ENCODE data around the gene ELL2. TPM values are rescaled to one million over a fixed set of nuclear protein-coding genes. Genes with fewer than 3 reads are reported as not detected.

Gene ELL2
- total RNA-seq, 6 experiments from 2014 or later = 74.3 to 96.4 (median 84.5) TPM

DNA sequence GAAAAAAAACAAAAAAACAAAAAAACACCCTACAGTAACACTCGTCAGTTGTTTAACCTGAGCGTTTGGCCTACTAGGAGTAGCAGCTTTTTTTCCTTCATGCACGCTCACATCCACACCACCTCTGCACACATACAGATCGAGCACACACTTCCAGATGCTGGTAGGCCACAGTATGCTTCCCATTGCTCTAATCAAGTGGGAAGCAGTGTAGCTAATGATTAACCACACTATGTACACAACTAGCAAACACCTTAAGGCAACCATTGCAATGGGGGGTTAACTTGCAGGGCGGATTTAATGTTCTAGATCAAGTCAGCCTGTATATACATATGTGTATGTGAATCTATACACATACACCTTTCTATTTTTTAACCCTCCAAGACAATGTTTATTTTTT lies 73.7 kb downstream of the ELL2 start:
- Histone ChIP-seq H3K27me3 (no peaks in the 10 kb centered on the region), H3K36me3 (peaks cover 0 to 47% (median 14%) of the 10 kb centered on the region in 4 donors), H3K4me1 (peaks cover 0 to 17% (median 5%) of the 10 kb centered on the region in 4 donors), H3K4me3 (no peak overlapping the region), H3K9me3 (no peaks in the 10 kb centered on the region), H3K27ac (no peak overlapping the region)
- TF ChIP-seq, protein P1, sequence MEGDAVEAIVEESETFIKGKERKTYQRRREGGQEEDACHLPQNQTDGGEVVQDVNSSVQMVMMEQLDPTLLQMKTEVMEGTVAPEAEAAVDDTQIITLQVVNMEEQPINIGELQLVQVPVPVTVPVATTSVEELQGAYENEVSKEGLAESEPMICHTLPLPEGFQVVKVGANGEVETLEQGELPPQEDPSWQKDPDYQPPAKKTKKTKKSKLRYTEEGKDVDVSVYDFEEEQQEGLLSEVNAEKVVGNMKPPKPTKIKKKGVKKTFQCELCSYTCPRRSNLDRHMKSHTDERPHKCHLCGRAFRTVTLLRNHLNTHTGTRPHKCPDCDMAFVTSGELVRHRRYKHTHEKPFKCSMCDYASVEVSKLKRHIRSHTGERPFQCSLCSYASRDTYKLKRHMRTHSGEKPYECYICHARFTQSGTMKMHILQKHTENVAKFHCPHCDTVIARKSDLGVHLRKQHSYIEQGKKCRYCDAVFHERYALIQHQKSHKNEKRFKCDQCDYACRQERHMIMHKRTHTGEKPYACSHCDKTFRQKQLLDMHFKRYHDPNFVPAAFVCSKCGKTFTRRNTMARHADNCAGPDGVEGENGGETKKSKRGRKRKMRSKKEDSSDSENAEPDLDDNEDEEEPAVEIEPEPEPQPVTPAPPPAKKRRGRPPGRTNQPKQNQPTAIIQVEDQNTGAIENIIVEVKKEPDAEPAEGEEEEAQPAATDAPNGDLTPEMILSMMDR (IDR thresholded peaks at IDR 0.05) = no peak
- no peak for TF ChIP-seq POLR2A (IDR thresholded peaks at IDR 0.05)
- intact Hi-C loops (cut with DNase I) = loop anchor here in 1 of 2 donors (10.0 kb wide), 1 partner anchor 447 kb away; no protein-coding TSS in a partner anchor
- DNase-seq (no peak), ATAC-seq (peak; percentile 39 to 81 (median 64))
- WGBS (ENCODE audit: insufficient coverage, low coverage, low lambda C conversion rate, missing lambda C conversion rate) = 71% methylated on average over 5 of the region's 5 CpGs

DNA sequence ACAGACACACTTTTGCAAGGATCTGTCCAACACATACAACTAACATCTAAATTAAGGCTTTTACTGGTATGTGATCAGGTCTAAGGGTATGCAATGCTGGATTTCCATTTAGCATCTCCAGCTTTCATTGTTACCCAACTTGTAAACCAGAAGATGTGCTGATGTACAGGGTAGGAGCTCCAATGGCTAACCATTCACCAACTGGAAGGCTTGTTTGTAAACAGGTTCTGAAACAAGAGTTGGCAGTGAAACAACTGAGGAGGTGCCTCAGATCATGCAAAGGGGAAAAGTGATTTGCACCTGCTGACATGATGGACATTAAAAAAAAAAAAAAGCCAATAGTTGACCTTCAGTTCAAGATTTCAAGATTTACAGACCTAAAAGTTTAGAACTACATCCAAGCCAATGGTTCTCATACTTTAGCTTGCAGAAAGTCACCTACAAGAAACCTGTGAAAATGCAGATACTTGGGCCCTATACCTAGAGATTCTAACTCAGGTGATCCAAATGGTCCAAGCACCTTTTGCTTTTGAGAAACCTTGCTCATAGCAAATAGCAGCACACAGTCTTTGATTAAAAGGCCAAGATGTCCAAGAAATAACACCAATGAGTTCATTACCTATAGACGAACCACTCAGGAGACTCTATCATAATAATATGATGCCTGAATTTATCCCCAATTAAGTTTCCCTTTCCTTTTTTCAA lies 75.2 kb downstream of the ELL2 start:
- H3K4me1 ChIP-seq = peaks cover 0 to 10% (median 2%) of the 10 kb centered on the region in 4 donors
- H3K9me3 ChIP-seq = no peaks in the 10 kb centered on the region
- DNase-seq (no peak), ATAC-seq (no peak)
- intact Hi-C loops (cut with DNase I) = loop anchor here in 1 of 2 donors (10.0 kb wide), 1 partner anchor 448 kb away; no protein-coding TSS in a partner anchor
- WGBS (ENCODE audit: insufficient coverage, low coverage, low lambda C conversion rate, missing lambda C conversion rate) = 100% methylated on average over 1 of the region's 1 CpG
- H3K27ac ChIP-seq = no peak overlapping the region
- no peaks in the 10 kb centered on the region for H3K27me3 ChIP-seq
- H3K4me3 ChIP-seq = no peak overlapping the region
- H3K36me3 ChIP-seq = peaks cover 0 to 36% (median 11%) of the 10 kb centered on the region in 4 donors
- TF ChIP-seq, protein P1 (IDR thresholded peaks at IDR 0.05) = no peak
- no peak for TF ChIP-seq POLR2A (IDR thresholded peaks at IDR 0.05)

DNA sequence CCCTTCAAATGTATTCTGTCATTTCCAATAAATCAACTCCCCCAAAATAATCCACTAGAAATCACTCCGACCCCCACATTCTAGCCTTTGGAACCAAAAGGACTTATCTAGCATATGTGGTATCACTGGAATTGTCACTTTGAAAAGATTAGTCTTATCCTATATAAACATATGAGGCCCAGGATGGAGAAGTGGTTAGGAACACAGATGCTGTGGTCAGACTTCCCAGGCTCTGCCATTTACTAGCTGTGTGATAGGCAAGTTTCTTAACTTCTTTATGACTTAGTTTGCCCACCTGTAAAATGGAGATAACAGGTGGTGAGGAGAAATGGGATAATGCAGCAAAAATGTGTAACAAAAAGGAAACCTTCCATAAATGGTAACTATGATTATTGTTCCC lies 77.1 kb downstream of the ELL2 start:
- Histone ChIP-seq H3K27me3 (no peaks in the 10 kb centered on the region), H3K4me3 (no peak overlapping the region), H3K27ac (no peak overlapping the region), H3K4me1 (peaks cover 0 to 24% (median 5%) of the 10 kb centered on the region in 4 donors), H3K36me3 (peaks cover 0 to 16% (median 2%) of the 10 kb centered on the region in 4 donors), H3K9me3 (no peaks in the 10 kb centered on the region)
- intact Hi-C loops (cut with DNase I) = loop anchor here in 1 of 2 donors (10.0 kb wide), 1 partner anchor 450 kb away; no protein-coding TSS in a partner anchor
- no peak for DNase-seq
- TF ChIP-seq, protein P1 (IDR thresholded peaks at IDR 0.05) = no peak
- no peak for TF ChIP-seq POLR2A (IDR thresholded peaks at IDR 0.05)
- ATAC-seq = no peak
- WGBS (ENCODE audit: insufficient coverage, low coverage, low lambda C conversion rate, missing lambda C conversion rate) = 86% methylated on average over 1 of the region's 1 CpG

DNA sequence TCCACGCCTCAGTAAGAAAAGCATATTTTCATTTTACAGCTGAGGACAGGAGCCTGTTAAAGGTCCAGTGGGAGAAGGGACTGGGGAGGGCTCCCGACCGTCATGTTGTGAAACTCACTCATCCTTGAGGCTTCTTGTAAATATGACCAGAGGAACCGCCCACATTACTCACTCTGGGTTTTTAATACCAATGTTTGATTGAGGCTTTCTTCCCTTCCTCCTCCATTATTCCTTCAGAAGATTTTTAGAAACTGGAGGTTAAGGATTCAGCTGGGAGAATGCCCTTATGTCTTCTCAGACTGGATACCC lies 77.7 kb downstream of the ELL2 start:
- H3K4me1 ChIP-seq = peaks cover 0 to 29% (median 7%) of the 10 kb centered on the region in 4 donors
- H3K36me3 ChIP-seq = peaks cover 0 to 11% (median 0%) of the 10 kb centered on the region in 4 donors
- H3K9me3 ChIP-seq = no peaks in the 10 kb centered on the region
- H3K27me3 ChIP-seq = no peaks in the 10 kb centered on the region
- intact Hi-C loops (cut with DNase I) = loop anchor here in 1 of 2 donors (10.0 kb wide), 1 partner anchor 451 kb away; no protein-coding TSS in a partner anchor
- H3K27ac ChIP-seq = no peak overlapping the region
- no peak for TF ChIP-seq POLR2A (IDR thresholded peaks at IDR 0.05)
- TF ChIP-seq, protein P1 (IDR thresholded peaks at IDR 0.05) = no peak
- ATAC-seq = no peak
- no peak overlapping the region for H3K4me3 ChIP-seq
- 67% methylated on average over 4 of the region's 4 CpGs for WGBS (ENCODE audit: insufficient coverage, low coverage, low lambda C conversion rate, missing lambda C conversion rate)
- DNase-seq = no peak
